H1 (cell line): Measurements from ENCODE around the gene ANKRD13B. TPM values are rescaled to one million over a fixed set of nuclear protein-coding genes. Genes with fewer than 3 reads are reported as not detected.

Source experiments
- CTCF ChIA-PET: fragments of 300-600 bp; sonication (Branson Sonifier 250); formaldehyde crosslinking; loops from one replicate; lab custom pipeline; 2021; ENCODE audit not compliant: partially characterized antibody; lab: Charles Lee
- POLR2A ChIA-PET: fragments of 300-600 bp; sonication (Branson Sonifier 250); formaldehyde crosslinking; loops from one replicate; lab custom pipeline; 2021; ENCODE audit warnings: inconsistent platforms; ENCODE audit not compliant: partially characterized antibody; lab: Charles Lee
- DNase-seq, 2 experiments: peaks; one replicate each; pipeline versions ENCODE4 v3.0.0 to v3.0.0-alpha.2; 2010 to 2022; ENCODE audit warnings: low spot score in 2 of 2, low read depth in 1 of 2, mixed read lengths in 1 of 2
- FAIRE-seq: peaks from 2 replicates; lab custom pipeline; 2011; peaks lifted over from hg19 to GRCh38; lab: Jason Lieb, UNC
- H2AFZ ChIP-seq: 2 replicates; pipeline ENCODE4 v1.8.1; 2012; ENCODE audit warnings: low read length, inconsistent platforms
- H2AK5ac ChIP-seq: 2 replicates; pipeline ENCODE4 v1.6.1; 2013; ENCODE audit warnings: low read depth, low read length
- H2BK120ac ChIP-seq: replicated peaks from 2 replicates; pipeline ENCODE3; 2013; ENCODE audit warnings: low read depth, low read length, inconsistent platforms
- H2BK12ac ChIP-seq: 2 replicates; pipeline ENCODE4 v1.6.1; 2013; ENCODE audit warnings: low read depth, low read length
- H2BK15ac ChIP-seq: 2 replicates; pipeline ENCODE4 v1.6.1; 2013; ENCODE audit warnings: low read length
- H2BK20ac ChIP-seq: 2 replicates; pipeline ENCODE4 v1.6.1; 2013; ENCODE audit warnings: low read length
- H2BK5ac ChIP-seq: 2 replicates; pipeline ENCODE4 v1.6.1; 2013; ENCODE audit warnings: low read depth, low read length
- H3K14ac ChIP-seq: 2 replicates; pipeline ENCODE4 v1.6.1; 2013; ENCODE audit warnings: inconsistent platforms; ENCODE audit not compliant: insufficient read length
- H3K18ac ChIP-seq: 2 replicates; pipeline ENCODE4 v1.6.1; 2013; ENCODE audit warnings: low read length; ENCODE audit errors: extremely low read depth
- H3K23ac ChIP-seq: 2 replicates; pipeline ENCODE4 v1.6.1; 2013; ENCODE audit warnings: inconsistent platforms; ENCODE audit not compliant: insufficient read length
- H3K23me2 ChIP-seq: 2 replicates; pipeline ENCODE4 v1.6.1; 2013; ENCODE audit warnings: low read depth, low read length
- H3K27ac ChIP-seq: 2 replicates; pipeline ENCODE4 v1.6.1; 2011; ENCODE audit warnings: low read depth, low read length, inconsistent platforms
- H3K27me3 ChIP-seq, 4 experiments: replicated peaks in 1 of 4; 1 replicate in 1 of 4; 2 replicates in 3 of 4; pipeline versions ENCODE4 v1.6.1 to v1.8.1; 2011 to 2013; ENCODE audit warnings: low read length in 3 of 4, mild to moderate bottlenecking in 3 of 4, inconsistent platforms in 2 of 4, mixed read lengths in 2 of 4, moderate library complexity in 1 of 4; ENCODE audit not compliant: control insufficient read depth in 3 of 4, insufficient read depth in 3 of 4; ENCODE audit errors: extremely low read depth in 1 of 4
- H3K36me3 ChIP-seq, 4 experiments: 2 replicates each; pipeline versions ENCODE4 v1.6.1 to v1.8.1; 2011 to 2013; ENCODE audit warnings: mild to moderate bottlenecking in 4 of 4, low read length in 3 of 4, moderate library complexity in 2 of 4, control low read depth in 1 of 4, inconsistent platforms in 1 of 4; ENCODE audit not compliant: insufficient read depth in 4 of 4, control insufficient read depth in 2 of 4
- H3K4ac ChIP-seq: replicated peaks from 2 replicates; pipeline ENCODE3; 2013; ENCODE audit warnings: low read length, low read depth, mixed read lengths, inconsistent platforms; ENCODE audit not compliant: insufficient read length
- H3K4me1 ChIP-seq, 4 experiments: replicated peaks in 1 of 4; 1 replicate in 1 of 4; 2 replicates in 3 of 4; pipeline versions ENCODE4 v1.6.1 to v1.8.1; 2011 to 2013; ENCODE audit warnings: low read length in 3 of 4, inconsistent platforms in 2 of 4, mixed read lengths in 1 of 4; ENCODE audit not compliant: insufficient read depth in 4 of 4, control insufficient read depth in 3 of 4
- H3K4me2 ChIP-seq, 2 experiments: 2 replicates each; pipeline versions ENCODE4 v1.6.1 to v1.8.1; 2011 to 2013; ENCODE audit warnings: low read depth in 2 of 2, low read length in 2 of 2, control low read depth in 1 of 2, inconsistent platforms in 1 of 2, mild to moderate bottlenecking in 1 of 2; ENCODE audit not compliant: insufficient read depth in 1 of 2
- H3K4me3 ChIP-seq, 4 experiments: fragments of 200-600, 300-600 bp in 1 of 4; sonication (generic), shearing (Covaris generic), sonication (Bioruptor Twin) in 1 of 4; 2 replicates each; pipeline versions ENCODE4 v1.5.1 to v1.8.1; 2011 to 2016; ENCODE audit warnings: low read length in 4 of 4, low read depth in 3 of 4, control low read depth in 2 of 4, inconsistent platforms in 2 of 4, mild to moderate bottlenecking in 2 of 4, mixed read lengths in 1 of 4, moderate library complexity in 1 of 4; ENCODE audit not compliant: insufficient read depth in 2 of 4; ENCODE audit errors: extremely low read depth in 1 of 4
- H3K56ac ChIP-seq: replicated peaks from 2 replicates; pipeline ENCODE3; 2013; ENCODE audit warnings: low read depth, mild to moderate bottlenecking, mixed read lengths, low read length, inconsistent platforms; ENCODE audit not compliant: insufficient read length
- H3K79me1 ChIP-seq: 2 replicates; pipeline ENCODE4 v1.6.1; 2013; ENCODE audit warnings: low read depth, low read length, control low read depth
- H3K79me2 ChIP-seq, 2 experiments: 2 replicates each; pipeline versions ENCODE4 v1.6.1 to v1.8.1; 2012 to 2013; ENCODE audit warnings: low read length in 2 of 2, mild to moderate bottlenecking in 2 of 2, inconsistent platforms in 1 of 2; ENCODE audit not compliant: insufficient read depth in 2 of 2, control insufficient read depth in 1 of 2
- H3K9ac ChIP-seq, 4 experiments: replicated peaks in 1 of 4; 1 replicate in 1 of 4; 2 replicates in 3 of 4; pipeline versions ENCODE4 v1.6.1 to v1.8.1; 2011 to 2013; ENCODE audit warnings: low read depth in 3 of 4, low read length in 3 of 4, control low read depth in 2 of 4, mild to moderate bottlenecking in 2 of 4, moderate library complexity in 2 of 4, inconsistent platforms in 1 of 4; ENCODE audit errors: extremely low read depth in 1 of 4
- H3K9me3 ChIP-seq, 2 experiments: 2 replicates each; pipeline versions ENCODE4 v1.6.1 to v1.8.1; 2012 to 2013; ENCODE audit warnings: mild to moderate bottlenecking in 2 of 2, moderate library complexity in 2 of 2, control low read depth in 1 of 2, inconsistent platforms in 1 of 2, low read depth in 1 of 2, low read length in 1 of 2, mixed read lengths in 1 of 2; ENCODE audit not compliant: insufficient read depth in 2 of 2
- H4K20me1 ChIP-seq, 2 experiments: replicated peaks in 1 of 2; 2 replicates each; pipeline versions ENCODE3 to v1.8.1; 2011 to 2013; ENCODE audit warnings: inconsistent platforms in 2 of 2, low read length in 2 of 2, mild to moderate bottlenecking in 1 of 2; ENCODE audit not compliant: insufficient read depth in 2 of 2, control insufficient read depth in 1 of 2
- H4K5ac ChIP-seq: 2 replicates; pipeline ENCODE4 v1.6.1; 2013; ENCODE audit warnings: low read length, low read depth, mixed read lengths, inconsistent platforms; ENCODE audit not compliant: insufficient read length
- H4K8ac ChIP-seq: 2 replicates; pipeline ENCODE4 v1.8.0; 2013; ENCODE audit warnings: mild to moderate bottlenecking, moderate library complexity, low read length, inconsistent platforms; ENCODE audit not compliant: insufficient read depth; ENCODE audit errors: extremely low read depth
- H4K91ac ChIP-seq: replicated peaks from 2 replicates; pipeline ENCODE3; 2013; ENCODE audit warnings: low read length, mixed read lengths, inconsistent platforms; ENCODE audit not compliant: insufficient read length
- ATF3 ChIP-seq: IDR thresholded peaks from 2 replicates; pipeline ENCODE4 v1.6.1; 2011; ENCODE audit warnings: low read depth, mild to moderate bottlenecking, low read length; ENCODE audit not compliant: insufficient read depth
- CBX8 ChIP-seq: fragments of 300-800, 300-1000 bp; sonication (generic); IDR thresholded peaks from 2 replicates; pipeline ENCODE4 v1.7.1; 2016; ENCODE audit warnings: low read depth, low read length, borderline replicate concordance
- CREB1 ChIP-seq: IDR thresholded peaks from 2 replicates; pipeline ENCODE4 v1.6.1; 2012; ENCODE audit warnings: inconsistent platforms
- CTBP2 ChIP-seq: IDR thresholded peaks from 2 replicates; pipeline ENCODE4 v1.7.0; 2011; ENCODE audit warnings: borderline replicate concordance, mild to moderate bottlenecking, moderate library complexity, mixed read lengths, low read length; ENCODE audit not compliant: insufficient read depth, insufficient read length
- GTF2F1 ChIP-seq: IDR thresholded peaks from 2 replicates; pipeline ENCODE4 v1.6.1; 2012; ENCODE audit warnings: low read depth, low read length, improper control_type of control experiment, borderline replicate concordance
- MAFK ChIP-seq: IDR thresholded peaks from 2 replicates; pipeline ENCODE4 v1.6.1; 2012; ENCODE audit warnings: low read depth, mild to moderate bottlenecking, improper control_type of control experiment, low read length
- POLR2AphosphoS5 ChIP-seq: IDR thresholded peaks from 2 replicates; pipeline ENCODE4 v1.6.1; 2011; ENCODE audit warnings: low read depth, low read length
- POU5F1 ChIP-seq: IDR thresholded peaks from 2 replicates; pipeline ENCODE4 v1.6.1; 2011; ENCODE audit warnings: low read depth, mild to moderate bottlenecking, low read length, moderate library complexity
- SAP30 ChIP-seq: fragments of 300-600 bp; sonication (generic); IDR thresholded peaks from 2 replicates; pipeline ENCODE4 v1.7.1; 2012; ENCODE audit warnings: low read length, moderate library complexity, mild to moderate bottlenecking, inconsistent platforms; ENCODE audit not compliant: insufficient read depth, insufficient replicate concordance
- SP4 ChIP-seq: IDR thresholded peaks from 2 replicates; pipeline ENCODE4 v1.6.1; 2012; ENCODE audit warnings: low read length, inconsistent platforms
- SRF ChIP-seq: IDR thresholded peaks from 2 replicates; pipeline ENCODE4 v1.6.1; 2011; ENCODE audit warnings: mild to moderate bottlenecking, low read depth, low read length, moderate library complexity
- TBP ChIP-seq: IDR thresholded peaks from 2 replicates; pipeline ENCODE4 v1.6.1; 2011; ENCODE audit warnings: low read depth, low read length, improper control_type of control experiment
- WGBS, 2 experiments: shearing (Covaris generic) in 1 of 2; methylation state at CpG; one replicate each; pipeline versions ENCODE4 v1.1.6 to v1.1.7; 2013 to 2015; ENCODE audit warnings: low lambda C conversion rate in 2 of 2, mixed read lengths in 2 of 2, inconsistent platforms in 1 of 2, low coverage in 1 of 2, missing lambda C conversion rate in 1 of 2; ENCODE audit not compliant: insufficient replicate concordance in 2 of 2, insufficient coverage in 1 of 2, insufficient read length in 1 of 2; ENCODE audit errors: extremely low coverage in 1 of 2, missing lambda C conversion rate in 1 of 2; 5-methylcytosine and 5-hydroxymethylcytosine counted together
- polyA plus RNA-seq, 7 experiments: library from polyadenylated mRNA; depleted of rRNA in 3 of 7; stranded (reverse) in 5 of 7; unstranded in 2 of 7; fragments of >200 nt in 5 of 7; fragments of 200-250 nt in 2 of 7; gene quantifications; 1 replicate in 5 of 7; 2 replicates in 1 of 7; 4 replicates in 1 of 7; pipeline versions ENCODE4 v1.2.1 to v1.2.3, GENCODE V29; 2011 to 2013; ENCODE audit warnings: missing spikeins in 2 of 7, mixed read lengths in 2 of 7
- total RNA-seq: library from RNA; stranded (reverse); fragmentation: NEBNext Ultra II Directional; extraction: Animal tissue kit (Norgen Biotek cat#: 25700); gene quantifications from 2 replicates; pipeline ENCODE4 v1.2.1, GENCODE V29; 2021

Gene ANKRD13B
- total and polyA plus RNA-seq, 2 of the 8 experiments (the other 6 are each of a cell fraction or from before 2014, with no cell fraction given), result 16.4 to 48.5 TPM

- Histone ChIP-seq H3K14ac (no peak overlapping the region), H4K5ac (no peak overlapping the region), H3K4me1 (peaks cover 7 to 16% (median 11%) of the 10 kb centered on the region in 4 experiments; a peak in 6 of 7 replicates), H3K4me3 (no peak overlapping the region), H3K23me2 (no peaks in the 10 kb centered on the region), H2BK15ac (no peak overlapping the region), H2AK5ac (no peak overlapping the region), H2BK12ac (no peak overlapping the region), H4K91ac (no peak overlapping the region), H2BK5ac (0 out of 2 replicates have a peak overlapping the region, but pooled peaks have one; percentile 16), H3K9me3 (no peaks in the 10 kb centered on the region), H3K4me2 (no peak overlapping the region), H4K20me1 (peaks cover 3 to 21% of the 10 kb centered on the region in 2 experiments), H3K9ac (no peak overlapping the region), H3K27me3 (no peaks in the 10 kb centered on the region), H3K79me1 (peaks cover 12% of the 10 kb centered on the region), H4K8ac (no peak overlapping the region), H3K4ac (no peak overlapping the region), H2BK120ac (no peak overlapping the region), H2BK20ac (no peak overlapping the region), H3K56ac (no peak overlapping the region), H2AFZ (no peak overlapping the region), H3K23ac (no peak overlapping the region), H3K36me3 (peaks cover 4 to 15% (median 8%) of the 10 kb centered on the region in 4 experiments; a peak in 6 of 8 replicates), H3K27ac (no peak overlapping the region), H3K79me2 (peaks cover 0 to 20% of the 10 kb centered on the region in 2 experiments; a peak in 2 of 4 replicates), H3K18ac (no peak overlapping the region)
- FAIRE-seq (no peak), DNase-seq (no peak)
- ChIA-PET POLR2A (interaction anchor here (1.2 to 5.1 kb wide), 3 partner anchors 8 to 14 kb away, joined by 3 to 19 read pairs (median 4); partner anchors contain the start of gene ANKRD13B), CTCF (interaction anchor here (1.0 to 15.3 kb wide), 12 partner anchors 10 to 512 kb away, joined by 3 to 193 read pairs (median 5); partner anchors contain the start of genes ABHD15, ANKRD13B, CORO6 and TP53I13)
- WGBS, 2 experiments, result 95% methylated on average over 18 of the region's 20 CpGs; no CpG with 5 or more reads in 1 of the 2 experiments
- TF ChIP-seq MAFK (no peak), SAP30 (no peak), SP4 (no peak), GTF2F1 (no peak), CBX8 (no peak), CTBP2 (no peak), SRF (no peak), POLR2AphosphoS5 (no peak), POU5F1 (no peak), CREB1 (no peak), ATF3 (no peak), TBP (no peak)
Measured at GRCh38 chr17:29581583-29582253, 11.2 kb upstream of the ANKRD13B start.
